Measurements from ENCODE around the gene RNF43.

RNF43 gene

DNA sequence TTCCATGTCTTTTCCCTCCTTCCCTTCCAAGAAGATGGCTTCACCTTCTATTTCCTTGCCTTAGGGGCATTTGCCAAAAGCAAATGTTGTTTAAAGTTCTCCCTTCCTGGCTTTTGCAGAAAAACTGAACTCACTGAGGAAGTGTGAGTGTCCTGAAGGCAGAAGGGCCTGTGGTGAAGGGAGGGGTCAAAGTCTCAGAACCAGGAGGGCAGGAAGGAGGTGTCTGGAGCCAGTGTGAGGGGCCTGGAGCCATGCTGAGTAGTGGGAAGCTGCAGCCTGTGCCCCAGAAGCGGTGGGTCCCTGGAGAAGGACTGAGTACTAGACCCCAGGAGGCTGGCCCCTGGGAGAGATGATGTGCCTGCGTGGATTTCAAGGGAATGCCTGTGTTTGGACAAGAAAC lies 41.5 kb downstream of the RNF43 start:
- TF ChIP-seq ZFX (IDR thresholded peaks at IDR 0.05): no peak
- TF ChIP-seq, protein P1, sequence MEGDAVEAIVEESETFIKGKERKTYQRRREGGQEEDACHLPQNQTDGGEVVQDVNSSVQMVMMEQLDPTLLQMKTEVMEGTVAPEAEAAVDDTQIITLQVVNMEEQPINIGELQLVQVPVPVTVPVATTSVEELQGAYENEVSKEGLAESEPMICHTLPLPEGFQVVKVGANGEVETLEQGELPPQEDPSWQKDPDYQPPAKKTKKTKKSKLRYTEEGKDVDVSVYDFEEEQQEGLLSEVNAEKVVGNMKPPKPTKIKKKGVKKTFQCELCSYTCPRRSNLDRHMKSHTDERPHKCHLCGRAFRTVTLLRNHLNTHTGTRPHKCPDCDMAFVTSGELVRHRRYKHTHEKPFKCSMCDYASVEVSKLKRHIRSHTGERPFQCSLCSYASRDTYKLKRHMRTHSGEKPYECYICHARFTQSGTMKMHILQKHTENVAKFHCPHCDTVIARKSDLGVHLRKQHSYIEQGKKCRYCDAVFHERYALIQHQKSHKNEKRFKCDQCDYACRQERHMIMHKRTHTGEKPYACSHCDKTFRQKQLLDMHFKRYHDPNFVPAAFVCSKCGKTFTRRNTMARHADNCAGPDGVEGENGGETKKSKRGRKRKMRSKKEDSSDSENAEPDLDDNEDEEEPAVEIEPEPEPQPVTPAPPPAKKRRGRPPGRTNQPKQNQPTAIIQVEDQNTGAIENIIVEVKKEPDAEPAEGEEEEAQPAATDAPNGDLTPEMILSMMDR (conservative IDR thresholded peaks at IDR 0.05): no peak
- no peak overlapping the region for H3K27ac ChIP-seq

DNA sequence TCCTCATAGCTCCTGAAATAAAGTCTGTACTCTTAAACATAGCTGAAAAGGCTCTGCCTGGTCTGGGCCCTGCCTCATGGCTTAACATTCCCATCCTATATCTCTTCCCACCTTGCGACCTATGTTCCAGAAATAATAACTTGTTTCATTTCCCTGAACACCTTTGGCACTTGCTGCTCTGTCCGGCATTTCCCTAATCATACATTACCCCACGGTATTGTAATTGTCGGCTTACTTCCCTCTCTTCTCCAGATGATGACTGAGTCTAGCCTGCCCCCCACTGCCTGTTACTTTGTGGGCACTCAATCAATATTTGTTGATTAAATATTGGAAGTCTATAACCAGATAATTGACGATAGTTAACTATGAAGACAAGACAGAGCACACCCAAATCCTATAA lies 42.1 kb downstream of the RNF43 start:
- no peak overlapping the region for H3K27ac ChIP-seq
- TF ChIP-seq ZFX (IDR thresholded peaks at IDR 0.05): no peak
- TF ChIP-seq, protein P1 (conservative IDR thresholded peaks at IDR 0.05): no peak

DNA sequence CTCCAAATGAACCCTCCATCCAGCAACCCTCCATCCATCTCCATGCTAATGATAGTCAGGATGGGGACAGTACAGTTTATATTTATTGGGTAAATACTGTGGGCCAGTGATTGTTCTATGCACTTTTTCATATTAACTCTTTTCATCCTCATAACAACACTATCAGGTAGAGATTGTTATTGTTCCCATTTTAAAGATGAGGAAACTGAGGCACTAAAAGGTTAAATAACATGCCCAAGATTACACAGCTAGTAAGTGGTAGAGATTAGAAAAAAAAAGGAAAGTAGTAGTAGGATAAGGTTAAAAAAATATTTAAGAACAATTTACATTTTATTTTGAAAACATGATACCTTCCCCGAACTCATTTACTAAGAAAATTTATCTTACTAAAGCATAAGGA lies 43.4 kb downstream of the RNF43 start:
- no peak for TF ChIP-seq ZFX (IDR thresholded peaks at IDR 0.05)
- TF ChIP-seq, protein P1 (conservative IDR thresholded peaks at IDR 0.05): no peak
- H3K27ac ChIP-seq: no peak overlapping the region

DNA sequence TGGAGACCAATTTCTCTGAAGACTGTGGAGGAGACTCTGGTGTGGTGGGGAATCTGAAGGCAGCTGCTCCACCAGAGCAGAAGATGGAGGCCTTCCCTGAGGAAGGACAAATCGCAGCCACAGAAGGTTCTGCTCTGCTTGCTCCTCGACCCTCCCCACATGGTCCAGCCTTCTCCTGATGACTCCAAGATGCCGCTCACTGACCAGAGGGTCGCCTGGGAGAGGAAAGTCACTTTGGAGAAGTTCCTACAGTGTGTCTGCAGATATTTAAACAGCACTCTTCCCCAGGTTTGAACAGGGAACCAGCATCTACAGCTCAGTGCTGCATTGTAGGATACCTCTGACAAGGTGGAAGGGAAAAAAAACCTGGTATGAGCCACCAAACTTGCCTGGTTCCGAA lies 44.3 kb downstream of the RNF43 start:
- TF ChIP-seq ZFX (IDR thresholded peaks at IDR 0.05): no peak
- TF ChIP-seq, protein P1 (conservative IDR thresholded peaks at IDR 0.05): no peak
- no peak overlapping the region for H3K27ac ChIP-seq

DNA sequence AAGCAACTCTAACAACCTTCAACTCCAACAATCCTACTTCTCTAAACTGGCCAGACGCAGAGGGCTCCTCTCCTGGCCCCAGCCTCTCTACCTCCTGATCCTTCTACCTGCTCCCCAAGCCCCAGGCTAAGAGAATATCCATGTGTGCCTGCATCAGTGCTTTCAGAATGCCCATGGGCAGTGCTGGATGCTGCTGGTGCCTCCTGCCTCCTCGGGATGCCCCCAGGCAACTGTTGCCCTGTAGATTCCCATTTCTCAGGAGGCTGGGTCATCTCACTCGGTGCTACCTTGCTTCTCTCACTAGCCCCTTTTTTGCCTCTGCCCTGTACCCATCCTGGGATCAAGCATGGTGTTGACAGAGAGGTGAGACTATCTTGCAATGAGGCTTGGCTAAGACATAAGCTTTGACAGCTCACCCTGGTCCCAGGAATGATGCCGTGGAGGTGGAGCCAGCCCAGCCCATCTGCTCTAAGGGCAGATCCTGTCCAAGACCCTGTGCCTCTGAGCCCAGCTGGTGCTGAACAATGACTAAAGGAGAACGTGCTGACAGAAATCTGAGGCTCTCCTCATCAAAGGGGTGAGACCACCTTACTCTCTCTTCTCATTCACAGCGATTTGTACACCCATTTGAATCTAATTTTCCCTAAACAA lies 45.9 kb downstream of the RNF43 start:
- H3K27ac ChIP-seq: no peak overlapping the region
- no peak for TF ChIP-seq ZFX (IDR thresholded peaks at IDR 0.05)
- TF ChIP-seq, protein P1 (conservative IDR thresholded peaks at IDR 0.05): no peak

DNA sequence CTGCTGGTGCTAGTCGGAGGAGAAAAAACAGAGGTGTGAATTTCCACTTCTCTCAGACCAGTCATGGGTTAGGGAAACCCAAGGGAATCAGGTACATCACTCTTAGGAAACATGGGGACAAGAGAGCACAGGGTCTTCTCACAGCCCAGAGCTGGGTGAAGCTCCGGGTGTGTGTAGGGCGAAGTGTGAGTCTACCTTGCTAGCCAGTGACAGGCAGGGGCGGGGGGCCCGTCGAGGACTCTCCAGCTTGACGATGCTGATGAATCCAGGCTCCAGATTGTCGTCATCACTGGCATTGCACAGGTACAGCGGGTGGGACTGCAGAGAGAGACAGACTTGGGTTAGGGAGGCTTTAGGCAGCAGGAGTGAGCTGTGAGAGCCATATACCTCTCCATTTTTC lies 46.6 kb downstream of the RNF43 start:
- no peak overlapping the region for H3K27ac ChIP-seq
- TF ChIP-seq, protein P1 (conservative IDR thresholded peaks at IDR 0.05): no peak
- TF ChIP-seq ZFX (IDR thresholded peaks at IDR 0.05): no peak

DNA sequence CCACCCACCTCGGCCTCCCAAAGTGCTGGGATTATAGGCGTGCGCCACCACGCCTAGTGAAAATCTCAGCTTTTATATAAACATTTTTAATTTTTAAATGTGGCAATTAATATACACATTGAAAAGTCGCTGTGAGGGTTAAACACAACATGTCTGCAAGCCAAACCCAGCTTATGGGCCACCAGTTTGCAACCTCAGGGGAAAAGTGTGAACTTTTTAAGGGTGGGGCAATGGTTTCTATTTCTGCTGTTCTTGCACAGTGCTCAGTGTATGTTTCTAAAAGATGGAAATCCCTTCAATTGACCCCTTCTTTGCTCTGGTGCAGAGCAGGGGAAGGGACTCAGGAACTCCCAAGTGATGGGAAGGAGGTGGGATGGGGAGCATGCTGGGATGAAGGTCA lies 47.0 kb downstream of the RNF43 start:
- TF ChIP-seq, protein P1 (conservative IDR thresholded peaks at IDR 0.05): no peak
- TF ChIP-seq ZFX (IDR thresholded peaks at IDR 0.05): no peak
- H3K27ac ChIP-seq: no peak overlapping the region
